Measurements from ENCODE around the gene CEP295NL. TPM values are rescaled to one million over a fixed set of nuclear protein-coding genes. Genes with fewer than 3 reads are reported as not detected.
A peak's percentile ranks its signal among the peaks of the same experiment; 100 is the strongest.

Gene CEP295NL
- total RNA-seq, 1 experiment from 2014 or later, result 1.9 TPM

DNA sequence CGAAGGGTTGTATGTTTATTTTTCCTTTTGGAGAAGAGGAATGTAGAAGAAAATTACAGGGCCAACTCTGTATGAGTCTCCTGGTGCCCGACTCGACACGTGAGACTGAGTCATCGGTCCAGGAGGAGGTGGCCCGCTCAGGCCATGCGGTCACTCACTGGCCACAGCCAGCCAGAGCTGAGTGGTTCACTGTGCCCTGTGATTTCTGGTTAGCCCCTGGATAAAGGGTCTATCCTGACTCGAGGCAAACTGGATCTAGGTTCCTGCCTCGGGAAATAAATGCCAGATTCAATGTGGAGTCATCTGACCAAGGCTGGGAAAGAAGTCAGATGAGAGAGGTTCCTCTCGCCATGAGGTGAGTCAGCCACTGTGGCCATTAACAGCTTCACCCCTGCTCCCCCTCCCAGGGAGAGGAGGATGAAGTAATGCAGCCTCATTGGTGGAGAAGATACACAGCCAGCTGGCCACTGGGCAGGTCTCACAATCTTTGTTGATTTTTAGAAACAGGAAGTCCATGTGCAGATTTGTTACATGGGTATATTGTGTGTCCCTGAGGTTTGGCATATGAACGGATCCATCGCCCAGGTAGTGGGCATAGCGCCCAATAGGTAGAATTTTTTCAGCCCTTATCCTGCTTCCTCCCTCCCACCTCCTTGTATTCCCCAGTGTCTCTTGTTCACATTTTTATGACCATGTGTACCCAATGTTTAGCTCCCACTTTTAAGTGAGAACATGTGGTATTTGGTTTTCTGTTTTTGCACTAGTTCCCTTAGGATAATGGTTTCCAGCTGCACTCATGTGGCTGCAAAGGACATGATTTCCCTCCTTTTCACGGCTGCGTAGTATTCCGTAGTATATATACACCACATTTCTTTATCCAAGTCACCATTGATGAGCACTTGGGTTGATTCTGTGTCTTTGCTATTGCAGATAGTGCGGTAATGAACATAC, 40.7 kb downstream of the CEP295NL start (continued):
- peak; percentile 84 for TF ChIP-seq YY1 (IDR thresholded peaks at IDR 0.05; ENCODE audit: extremely low read depth, insufficient replicate concordance, low read depth, low read length)
- TF ChIP-seq ELF1 (IDR thresholded peaks at IDR 0.05; ENCODE audit: borderline replicate concordance, low read depth), result no peak; the same call in 1 of the 2 replicates

DNA sequence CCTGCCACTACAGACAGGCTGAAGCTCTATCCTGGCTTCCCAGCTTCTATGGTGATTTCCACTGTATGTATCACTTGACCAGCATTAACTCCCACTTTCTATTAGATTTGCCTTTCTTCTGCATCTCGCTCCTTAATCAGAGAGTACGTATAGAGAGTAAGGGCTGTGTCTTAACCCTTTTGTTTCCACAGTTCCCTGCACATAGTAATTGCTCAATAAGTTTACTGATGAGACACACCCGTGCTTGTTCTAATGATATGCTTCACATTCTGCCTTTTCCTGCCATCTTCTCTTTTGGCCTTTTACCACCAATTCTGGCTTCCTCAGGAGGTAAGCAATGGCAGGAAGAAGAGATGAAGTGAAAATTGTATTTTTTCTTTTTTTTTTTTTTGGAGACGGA, 41.8 kb downstream of the CEP295NL start:
- ChIA-PET CTCF (interaction anchor here (2.9 kb wide), 1 partner anchor 110 kb away, joined by 11 read pairs; no protein-coding TSS in a partner anchor), RAD21 (ENCODE audit: low non-redundant PET in 1 of 2, low total read pairs in 2 of 2, uncharacterized antibody in 2 of 2, unreplicated experiment in 2 of 2) (no interaction called here), POLR2A (no interaction called here)
- no peaks in the 10 kb centered on the region for H3K27me3 ChIP-seq (ENCODE audit: insufficient read depth, low read length)
- no peaks in the 10 kb centered on the region for H3K36me3 ChIP-seq (ENCODE audit: control insufficient read depth in 1 of 2, insufficient read depth in 2 of 2, low read length in 2 of 2)
- no peak overlapping the region for H2AFZ ChIP-seq (ENCODE audit: low read depth, low read length, poor library complexity, severe bottlenecking)
- intact Hi-C loops (cut with micrococcal nuclease), result no loop called here
- no peaks in the 10 kb centered on the region for H3K9me3 ChIP-seq (ENCODE audit: control insufficient read depth in 1 of 2, insufficient read depth in 1 of 2, low read depth in 1 of 2, low read length in 2 of 2)
- no peak for DNase-seq (ENCODE audit: low read depth, low spot score)
- no peaks in the 10 kb centered on the region for H3K9me2 ChIP-seq (ENCODE audit: insufficient read depth)
- H3K27ac ChIP-seq (ENCODE audit: low read depth, low read length), result peak overlapping the region; percentile 71; the same call in 1 of the 2 replicates
- no TSS peak for BruUV-seq (replicated peaks)
- peaks cover 20 to 29% of the 10 kb centered on the region in 2 experiments for H3K4me1 ChIP-seq (ENCODE audit: control insufficient read depth in 1 of 2, insufficient read depth in 2 of 2, low read length in 2 of 2)
- no peaks in the 10 kb centered on the region for H4K20me1 ChIP-seq (ENCODE audit: insufficient read depth)
- H3K4me2 ChIP-seq (ENCODE audit: low read length), result peak overlapping the region; percentile 71; the same call in 1 of the 2 replicates
- no peak for ATAC-seq
- no peak overlapping the region for H3K4me3 ChIP-seq (replicated peaks in 1 of 2; ENCODE audit: low read depth in 1 of 2, low read length in 2 of 2)
- 0 out of 2 replicates have a peak overlapping the region, but pooled peaks have one; percentile 64 for H3K9ac ChIP-seq (ENCODE audit: low read length)
- no peaks in the 10 kb centered on the region; the same call in 1 of the 2 replicates for H3K79me2 ChIP-seq (ENCODE audit: insufficient read depth, low read length)
- TF ChIP-seq ZNF274 (IDR thresholded peaks at IDR 0.05; ENCODE audit: low read depth, low read length) (no peak), JUND (IDR thresholded peaks at IDR 0.05) (no peak), EZH2 (IDR thresholded peaks at IDR 0.05) (no peak), CEBPB (IDR thresholded peaks at IDR 0.05; ENCODE audit: low read depth) (no peak), YY1 (IDR thresholded peaks at IDR 0.05; ENCODE audit: extremely low read depth, insufficient replicate concordance, low read depth, low read length) (no peak), RAD21 (IDR thresholded peaks at IDR 0.05; ENCODE audit: low read depth) (no peak), ZFX (IDR thresholded peaks at IDR 0.05) (no peak), SRF (IDR thresholded peaks at IDR 0.05; ENCODE audit: low read depth) (no peak), EZH2phosphoT487 (IDR thresholded peaks at IDR 0.05; ENCODE audit: borderline replicate concordance) (no peak), SIN3A (IDR thresholded peaks at IDR 0.05; ENCODE audit: low read depth) (no peak), EGR1 (IDR thresholded peaks at IDR 0.05; ENCODE audit: low read depth) (no peak), FOSL1 (IDR thresholded peaks at IDR 0.05; ENCODE audit: low read depth) (no peak), CBX3 (IDR thresholded peaks at IDR 0.05; ENCODE audit: low read depth) (no peak)
- TF ChIP-seq, protein P1, sequence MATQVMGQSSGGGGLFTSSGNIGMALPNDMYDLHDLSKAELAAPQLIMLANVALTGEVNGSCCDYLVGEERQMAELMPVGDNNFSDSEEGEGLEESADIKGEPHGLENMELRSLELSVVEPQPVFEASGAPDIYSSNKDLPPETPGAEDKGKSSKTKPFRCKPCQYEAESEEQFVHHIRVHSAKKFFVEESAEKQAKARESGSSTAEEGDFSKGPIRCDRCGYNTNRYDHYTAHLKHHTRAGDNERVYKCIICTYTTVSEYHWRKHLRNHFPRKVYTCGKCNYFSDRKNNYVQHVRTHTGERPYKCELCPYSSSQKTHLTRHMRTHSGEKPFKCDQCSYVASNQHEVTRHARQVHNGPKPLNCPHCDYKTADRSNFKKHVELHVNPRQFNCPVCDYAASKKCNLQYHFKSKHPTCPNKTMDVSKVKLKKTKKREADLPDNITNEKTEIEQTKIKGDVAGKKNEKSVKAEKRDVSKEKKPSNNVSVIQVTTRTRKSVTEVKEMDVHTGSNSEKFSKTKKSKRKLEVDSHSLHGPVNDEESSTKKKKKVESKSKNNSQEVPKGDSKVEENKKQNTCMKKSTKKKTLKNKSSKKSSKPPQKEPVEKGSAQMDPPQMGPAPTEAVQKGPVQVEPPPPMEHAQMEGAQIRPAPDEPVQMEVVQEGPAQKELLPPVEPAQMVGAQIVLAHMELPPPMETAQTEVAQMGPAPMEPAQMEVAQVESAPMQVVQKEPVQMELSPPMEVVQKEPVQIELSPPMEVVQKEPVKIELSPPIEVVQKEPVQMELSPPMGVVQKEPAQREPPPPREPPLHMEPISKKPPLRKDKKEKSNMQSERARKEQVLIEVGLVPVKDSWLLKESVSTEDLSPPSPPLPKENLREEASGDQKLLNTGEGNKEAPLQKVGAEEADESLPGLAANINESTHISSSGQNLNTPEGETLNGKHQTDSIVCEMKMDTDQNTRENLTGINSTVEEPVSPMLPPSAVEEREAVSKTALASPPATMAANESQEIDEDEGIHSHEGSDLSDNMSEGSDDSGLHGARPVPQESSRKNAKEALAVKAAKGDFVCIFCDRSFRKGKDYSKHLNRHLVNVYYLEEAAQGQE (IDR thresholded peaks at IDR 0.05; ENCODE audit: low read depth), result no peak
- TF ChIP-seq, protein P2, sequence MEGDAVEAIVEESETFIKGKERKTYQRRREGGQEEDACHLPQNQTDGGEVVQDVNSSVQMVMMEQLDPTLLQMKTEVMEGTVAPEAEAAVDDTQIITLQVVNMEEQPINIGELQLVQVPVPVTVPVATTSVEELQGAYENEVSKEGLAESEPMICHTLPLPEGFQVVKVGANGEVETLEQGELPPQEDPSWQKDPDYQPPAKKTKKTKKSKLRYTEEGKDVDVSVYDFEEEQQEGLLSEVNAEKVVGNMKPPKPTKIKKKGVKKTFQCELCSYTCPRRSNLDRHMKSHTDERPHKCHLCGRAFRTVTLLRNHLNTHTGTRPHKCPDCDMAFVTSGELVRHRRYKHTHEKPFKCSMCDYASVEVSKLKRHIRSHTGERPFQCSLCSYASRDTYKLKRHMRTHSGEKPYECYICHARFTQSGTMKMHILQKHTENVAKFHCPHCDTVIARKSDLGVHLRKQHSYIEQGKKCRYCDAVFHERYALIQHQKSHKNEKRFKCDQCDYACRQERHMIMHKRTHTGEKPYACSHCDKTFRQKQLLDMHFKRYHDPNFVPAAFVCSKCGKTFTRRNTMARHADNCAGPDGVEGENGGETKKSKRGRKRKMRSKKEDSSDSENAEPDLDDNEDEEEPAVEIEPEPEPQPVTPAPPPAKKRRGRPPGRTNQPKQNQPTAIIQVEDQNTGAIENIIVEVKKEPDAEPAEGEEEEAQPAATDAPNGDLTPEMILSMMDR (IDR thresholded peaks at IDR 0.05 in 2 of 3, conservative IDR thresholded peaks at IDR 0.05 in 1 of 3; ENCODE audit: borderline replicate concordance in 1 of 3, insufficient read depth in 1 of 3, low read depth in 2 of 3, low read length in 2 of 3), result no peak
- TF ChIP-seq, protein P3, sequence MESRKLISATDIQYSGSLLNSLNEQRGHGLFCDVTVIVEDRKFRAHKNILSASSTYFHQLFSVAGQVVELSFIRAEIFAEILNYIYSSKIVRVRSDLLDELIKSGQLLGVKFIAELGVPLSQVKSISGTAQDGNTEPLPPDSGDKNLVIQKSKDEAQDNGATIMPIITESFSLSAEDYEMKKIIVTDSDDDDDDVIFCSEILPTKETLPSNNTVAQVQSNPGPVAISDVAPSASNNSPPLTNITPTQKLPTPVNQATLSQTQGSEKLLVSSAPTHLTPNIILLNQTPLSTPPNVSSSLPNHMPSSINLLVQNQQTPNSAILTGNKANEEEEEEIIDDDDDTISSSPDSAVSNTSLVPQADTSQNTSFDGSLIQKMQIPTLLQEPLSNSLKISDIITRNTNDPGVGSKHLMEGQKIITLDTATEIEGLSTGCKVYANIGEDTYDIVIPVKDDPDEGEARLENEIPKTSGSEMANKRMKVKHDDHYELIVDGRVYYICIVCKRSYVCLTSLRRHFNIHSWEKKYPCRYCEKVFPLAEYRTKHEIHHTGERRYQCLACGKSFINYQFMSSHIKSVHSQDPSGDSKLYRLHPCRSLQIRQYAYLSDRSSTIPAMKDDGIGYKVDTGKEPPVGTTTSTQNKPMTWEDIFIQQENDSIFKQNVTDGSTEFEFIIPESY (IDR thresholded peaks at IDR 0.05; ENCODE audit: extremely low read depth, insufficient replicate concordance, low read length), result no peak

Data from HCT116 (cell line).